ENCODE results near the gene KRT86. TPM values are rescaled to one million over a fixed set of nuclear protein-coding genes. Genes with fewer than 3 reads are reported as not detected.

The KRT86 gene
- total RNA-seq, 4 donors from 2014 or later = 1.0 to 289 (median 37.0) TPM

DNA sequence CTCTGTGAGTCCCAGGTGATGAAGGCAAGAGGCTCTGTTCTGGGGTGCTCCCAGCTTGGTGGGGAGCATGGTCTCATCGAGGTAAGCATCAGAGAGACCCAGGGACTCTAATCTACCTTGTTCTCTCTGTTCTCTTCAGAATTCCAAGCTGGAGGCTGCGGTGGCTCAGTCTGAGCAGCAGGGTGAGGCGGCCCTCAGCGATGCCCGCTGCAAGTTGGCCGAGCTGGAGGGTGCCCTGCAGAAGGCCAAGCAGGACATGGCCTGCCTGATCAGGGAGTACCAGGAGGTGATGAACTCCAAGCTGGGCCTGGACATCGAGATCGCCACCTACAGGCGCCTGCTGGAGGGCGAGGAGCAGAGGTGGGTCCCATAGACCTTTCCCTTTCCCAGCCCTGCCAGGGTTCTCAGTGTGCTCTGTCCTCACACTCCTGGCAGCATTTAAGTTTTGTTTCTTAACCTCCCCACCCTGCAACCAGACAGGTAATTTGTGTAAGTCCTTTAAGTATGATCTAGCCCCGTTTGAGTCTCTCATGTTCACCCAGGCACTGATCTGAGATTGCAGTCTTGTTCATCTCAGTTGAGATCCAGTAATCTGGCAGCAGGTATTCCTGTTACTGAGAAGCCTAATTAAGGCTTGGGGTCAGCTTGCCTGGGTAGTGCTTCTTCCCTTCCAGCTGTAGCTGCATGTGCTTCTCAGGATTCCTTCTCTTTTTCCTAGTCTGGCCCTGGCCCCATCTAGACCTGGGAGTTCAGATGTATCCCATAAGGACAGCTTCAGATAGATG, 31.7 kb downstream of the KRT86 start:
- DNase-seq (ENCODE audit: low spot score in 2 of 2) = peak in 1 of 2 donors; percentile 38
- H3K9me3 ChIP-seq = no peaks in the 10 kb centered on the region
- H3K27ac ChIP-seq = no peak overlapping the region
- peaks cover 13% of the 10 kb centered on the region for H3K4me1 ChIP-seq
- H3K4me3 ChIP-seq = no peak overlapping the region
- no peaks in the 10 kb centered on the region for H3K36me3 ChIP-seq
- no peak for TF ChIP-seq POLR2A (IDR thresholded peaks at IDR 0.05)
- no peak for TF ChIP-seq POLR2AphosphoS5 (IDR thresholded peaks at IDR 0.05)
- TF ChIP-seq, protein P1, sequence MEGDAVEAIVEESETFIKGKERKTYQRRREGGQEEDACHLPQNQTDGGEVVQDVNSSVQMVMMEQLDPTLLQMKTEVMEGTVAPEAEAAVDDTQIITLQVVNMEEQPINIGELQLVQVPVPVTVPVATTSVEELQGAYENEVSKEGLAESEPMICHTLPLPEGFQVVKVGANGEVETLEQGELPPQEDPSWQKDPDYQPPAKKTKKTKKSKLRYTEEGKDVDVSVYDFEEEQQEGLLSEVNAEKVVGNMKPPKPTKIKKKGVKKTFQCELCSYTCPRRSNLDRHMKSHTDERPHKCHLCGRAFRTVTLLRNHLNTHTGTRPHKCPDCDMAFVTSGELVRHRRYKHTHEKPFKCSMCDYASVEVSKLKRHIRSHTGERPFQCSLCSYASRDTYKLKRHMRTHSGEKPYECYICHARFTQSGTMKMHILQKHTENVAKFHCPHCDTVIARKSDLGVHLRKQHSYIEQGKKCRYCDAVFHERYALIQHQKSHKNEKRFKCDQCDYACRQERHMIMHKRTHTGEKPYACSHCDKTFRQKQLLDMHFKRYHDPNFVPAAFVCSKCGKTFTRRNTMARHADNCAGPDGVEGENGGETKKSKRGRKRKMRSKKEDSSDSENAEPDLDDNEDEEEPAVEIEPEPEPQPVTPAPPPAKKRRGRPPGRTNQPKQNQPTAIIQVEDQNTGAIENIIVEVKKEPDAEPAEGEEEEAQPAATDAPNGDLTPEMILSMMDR (IDR thresholded peaks at IDR 0.05) = no peak
- TF ChIP-seq EP300 (IDR thresholded peaks at IDR 0.05) = no peak
- WGBS = 73% methylated on average over 6 of the region's 11 CpGs
- peaks cover 32% of the 10 kb centered on the region for H3K27me3 ChIP-seq

DNA sequence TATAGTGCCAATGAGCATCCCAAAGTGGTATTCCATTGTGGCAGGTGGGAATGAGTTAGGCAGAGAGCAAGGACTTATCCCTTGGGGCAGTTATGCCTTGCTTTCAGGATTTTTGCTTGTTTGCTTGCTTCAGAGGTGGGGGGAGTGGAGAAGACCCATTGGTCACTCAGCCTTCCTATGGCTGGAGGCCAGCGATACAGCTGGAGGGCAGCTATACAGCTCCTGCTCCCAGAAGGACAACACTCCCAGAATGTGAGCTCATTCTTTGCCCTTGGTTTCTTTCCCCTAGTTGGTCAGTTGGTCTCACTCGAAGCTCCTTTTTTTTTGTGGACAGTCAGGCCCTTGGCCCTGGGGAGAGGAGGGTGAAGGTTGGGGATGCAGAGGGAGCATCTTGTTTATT, 32.3 kb downstream of the KRT86 start:
- 100% methylated on average over 2 of the region's 2 CpGs for WGBS
- Histone ChIP-seq H3K27me3 (peaks cover 32% of the 10 kb centered on the region), H3K27ac (no peak overlapping the region), H3K36me3 (no peaks in the 10 kb centered on the region), H3K4me3 (no peak overlapping the region), H3K9me3 (no peaks in the 10 kb centered on the region), H3K4me1 (peaks cover 13% of the 10 kb centered on the region)
- TF ChIP-seq EP300 (IDR thresholded peaks at IDR 0.05) = no peak
- no peak for TF ChIP-seq POLR2AphosphoS5 (IDR thresholded peaks at IDR 0.05)
- TF ChIP-seq POLR2A (IDR thresholded peaks at IDR 0.05) = no peak
- TF ChIP-seq, protein P1 (IDR thresholded peaks at IDR 0.05) = no peak
- DNase-seq (ENCODE audit: low spot score in 2 of 2) = peak in 1 of 2 donors; percentile 25

DNA sequence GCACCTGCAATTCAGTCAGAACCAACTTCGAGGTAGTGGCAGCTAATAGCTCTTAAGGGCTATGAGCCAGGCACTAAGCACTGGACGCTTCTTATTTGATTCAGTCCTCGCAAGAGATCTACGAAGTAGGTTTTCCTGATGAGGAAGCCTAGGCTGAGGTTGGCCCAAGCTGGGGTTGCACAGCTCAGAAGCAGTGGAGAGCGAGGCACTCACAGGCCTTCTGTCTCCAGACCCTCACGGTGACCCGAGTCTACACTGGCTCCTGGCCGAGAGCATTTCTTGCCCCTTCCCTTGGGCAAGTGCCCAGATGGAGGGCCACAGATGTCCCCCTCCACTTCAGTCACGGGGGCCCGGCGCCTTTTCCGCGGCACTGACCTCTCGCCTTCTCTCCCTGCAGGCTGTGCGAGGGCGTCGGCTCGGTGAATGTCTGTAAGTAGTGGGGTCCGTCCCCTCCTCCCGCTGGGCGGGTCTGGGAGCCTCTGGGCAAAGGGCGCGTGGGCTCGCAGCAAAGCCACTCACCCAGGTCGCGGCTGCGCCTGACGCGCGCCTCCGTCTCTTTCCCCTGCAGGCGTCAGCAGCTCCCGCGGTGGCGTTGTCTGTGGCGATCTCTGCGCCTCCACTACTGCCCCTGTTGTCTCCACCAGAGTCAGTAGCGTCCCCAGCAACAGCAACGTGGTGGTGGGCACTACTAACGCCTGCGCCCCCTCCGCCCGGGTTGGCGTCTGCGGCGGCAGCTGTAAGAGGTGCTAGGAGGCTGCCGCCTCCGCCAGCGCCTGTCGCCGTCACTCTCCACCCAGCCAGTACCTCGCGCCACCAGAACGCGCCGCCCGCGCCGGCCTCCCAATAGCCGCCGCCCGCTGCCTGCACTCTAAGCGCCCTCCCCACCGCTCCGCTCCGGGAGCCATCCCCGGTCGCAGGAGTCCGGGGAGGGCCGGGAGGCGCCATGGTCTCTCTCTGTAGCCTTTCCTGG, 33.7 kb downstream of the KRT86 start:
- 12% methylated on average over 52 of the region's 71 CpGs for WGBS
- TF ChIP-seq POLR2A (IDR thresholded peaks at IDR 0.05) (no peak), POLR2AphosphoS5 (IDR thresholded peaks at IDR 0.05) (no peak)
- TF ChIP-seq, protein P1 (IDR thresholded peaks at IDR 0.05) = peak; percentile 12 to 41
- H3K27ac ChIP-seq = peak overlapping the region; percentile 18
- peaks cover 13% of the 10 kb centered on the region for H3K4me1 ChIP-seq
- H3K36me3 ChIP-seq = no peaks in the 10 kb centered on the region
- no peaks in the 10 kb centered on the region for H3K9me3 ChIP-seq
- H3K27me3 ChIP-seq = peaks cover 38% of the 10 kb centered on the region
- peak overlapping the region; percentile 52 for H3K4me3 ChIP-seq
- peak in 1 of 2 donors; percentile 74 for DNase-seq (ENCODE audit: low spot score in 2 of 2)

DNA sequence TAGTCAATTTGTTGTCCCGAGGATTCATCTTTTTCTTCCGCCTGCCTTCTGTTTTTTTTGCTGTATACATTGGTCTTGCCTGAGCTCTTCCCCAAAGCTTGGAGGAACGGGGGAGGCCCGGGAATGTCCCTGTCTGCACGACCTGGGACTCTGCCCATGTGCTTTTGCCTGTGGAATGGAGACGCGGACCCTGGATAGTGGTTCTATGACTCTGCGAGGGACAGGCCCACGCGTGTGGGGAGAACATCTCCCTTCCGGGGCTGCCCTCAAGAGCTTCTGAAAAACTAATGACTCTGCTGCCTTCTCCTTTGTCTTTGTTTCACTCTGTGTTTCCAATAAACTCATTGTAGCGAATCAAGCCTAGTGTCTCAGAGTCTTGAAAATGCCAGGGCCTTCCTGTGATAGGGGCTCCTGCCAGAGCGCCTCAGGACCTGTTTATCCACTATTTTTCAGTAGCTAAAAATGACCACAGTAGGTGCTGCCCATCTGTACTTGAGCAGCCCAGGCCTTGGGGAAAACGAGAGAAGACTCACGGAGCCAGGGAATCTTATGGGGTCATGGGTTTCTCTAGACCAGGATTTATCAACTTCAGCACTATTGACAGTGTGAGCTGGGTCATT, 34.5 kb downstream of the KRT86 start:
- Histone ChIP-seq H3K4me1 (peaks cover 13% of the 10 kb centered on the region), H3K27me3 (peaks cover 45% of the 10 kb centered on the region), H3K27ac (peak overlapping the region; percentile 18), H3K9me3 (no peaks in the 10 kb centered on the region), H3K36me3 (no peaks in the 10 kb centered on the region), H3K4me3 (peak overlapping the region; percentile 52)
- 60% methylated on average over 15 of the region's 15 CpGs for WGBS
- no peak for TF ChIP-seq POLR2A (IDR thresholded peaks at IDR 0.05)
- TF ChIP-seq POLR2AphosphoS5 (IDR thresholded peaks at IDR 0.05) = no peak
- peak in 1 of 2 donors; percentile 54 for DNase-seq (ENCODE audit: low spot score in 2 of 2)

DNA sequence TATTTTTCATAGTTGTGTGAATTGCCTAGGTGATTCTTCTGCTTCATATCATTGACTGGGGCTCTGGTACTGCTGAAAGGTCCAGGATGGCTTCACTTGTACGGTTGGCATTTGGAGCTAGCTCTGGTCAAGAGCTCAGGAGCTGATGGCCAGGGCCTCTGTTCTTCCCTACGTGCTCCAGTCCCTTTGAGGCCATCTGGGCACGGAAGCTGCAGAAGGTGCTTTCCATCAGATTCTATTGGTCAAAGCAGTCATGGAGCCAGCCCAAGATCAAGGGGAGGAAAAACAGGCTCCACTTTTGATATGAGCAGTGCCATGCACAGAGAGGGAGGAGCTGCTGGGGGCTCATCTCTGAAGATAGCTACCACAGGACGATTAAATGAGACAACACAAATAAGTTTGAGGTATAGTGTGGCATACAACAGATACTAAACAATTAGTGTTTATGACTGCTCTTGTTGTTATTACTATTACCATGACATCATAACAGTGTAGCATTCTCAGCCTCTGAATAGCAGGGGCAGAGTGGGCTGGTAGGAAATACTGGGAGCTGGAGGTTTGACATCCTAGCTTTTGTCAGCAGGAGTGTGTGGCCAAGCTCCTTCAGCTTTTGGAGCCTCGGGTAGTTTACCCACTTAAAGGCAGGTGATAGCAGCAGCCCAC, 36.3 kb downstream of the KRT86 start:
- Histone ChIP-seq H3K36me3 (no peaks in the 10 kb centered on the region), H3K27me3 (peaks cover 53% of the 10 kb centered on the region), H3K9me3 (no peaks in the 10 kb centered on the region), H3K4me3 (no peak overlapping the region), H3K27ac (no peak overlapping the region), H3K4me1 (peaks cover 13% of the 10 kb centered on the region)
- WGBS = 86% methylated on average over 5 of the region's 5 CpGs
- peak in 1 of 2 donors; percentile 30 for DNase-seq (ENCODE audit: low spot score in 2 of 2)
- TF ChIP-seq, protein P1 (IDR thresholded peaks at IDR 0.05) = no peak
- TF ChIP-seq POLR2AphosphoS5 (IDR thresholded peaks at IDR 0.05) (no peak), EP300 (IDR thresholded peaks at IDR 0.05) (no peak)
